ENCODE measurements around the gene FAM83B. TPM values are rescaled to one million over a fixed set of nuclear protein-coding genes. Genes with fewer than 3 reads are reported as not detected.
A peak's percentile ranks its signal among the peaks of the same experiment; 100 is the strongest.
"Not testable (repeated sequence)": the region's sequence is repeated elsewhere in the genome, so short reads cannot be mapped to it uniquely, and the experiment has no call there.

FAM83B gene
- 13.5 and 17.2 TPM in 2 replicates for total RNA-seq

- DNase-seq (ENCODE audit: low read depth), result no peak
Observed at GRCh38 chr6:54846243-54846856, at the start of gene FAM83B. FAM83B (plus strand) TSS chr6:54846771; CDS start chr6:54870247, 23,476 bp downstream.

DNA sequence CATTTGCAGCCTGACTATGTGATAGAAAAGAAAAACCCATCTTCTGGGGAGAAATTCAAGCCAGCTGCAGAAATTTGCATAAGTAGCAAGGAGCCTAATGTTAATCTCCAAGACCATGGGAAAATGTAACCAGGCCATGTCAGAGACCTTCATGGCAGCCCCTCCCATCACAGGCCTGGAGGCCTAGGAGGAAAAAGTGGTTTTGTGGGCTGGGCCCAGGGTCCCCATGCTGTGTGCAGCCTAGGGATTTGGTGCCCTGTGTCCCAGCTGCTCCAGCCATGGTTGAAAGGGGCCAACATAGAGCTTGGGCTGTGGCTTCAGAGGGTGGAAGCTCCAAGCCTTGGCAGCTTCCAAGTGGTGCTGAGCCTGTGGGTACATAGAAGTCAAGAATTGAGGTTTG, 49.7 kb upstream of the FAM83B start:
- not testable (repeated sequence) for DNase-seq (ENCODE audit: low read depth)

DNA sequence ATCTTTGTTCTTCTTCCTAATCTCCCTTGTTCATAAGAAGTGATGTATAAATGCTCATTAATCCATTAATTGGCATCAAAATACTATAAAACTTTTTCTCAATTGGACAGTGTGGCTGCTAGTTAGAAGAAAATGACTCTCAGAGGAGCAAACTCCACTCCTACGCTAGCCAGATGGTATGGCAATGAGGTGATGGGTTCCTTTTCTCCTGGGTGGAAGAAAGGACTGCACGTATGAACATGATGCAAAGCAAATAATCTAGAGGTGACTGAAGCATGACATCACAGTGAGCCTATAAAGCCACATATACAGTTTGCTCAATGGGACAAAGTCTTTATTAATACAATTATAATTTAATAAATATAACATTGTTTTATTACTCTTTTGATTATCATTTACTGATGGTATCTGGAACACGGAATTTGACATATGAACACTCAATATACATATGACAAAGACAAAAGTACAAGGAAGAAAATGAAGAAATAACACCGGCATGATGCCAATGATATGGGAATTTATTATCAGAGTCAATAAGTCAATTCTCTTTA, 46.4 kb upstream of the FAM83B start:
- DNase-seq (ENCODE audit: low read depth), result no peak

DNA sequence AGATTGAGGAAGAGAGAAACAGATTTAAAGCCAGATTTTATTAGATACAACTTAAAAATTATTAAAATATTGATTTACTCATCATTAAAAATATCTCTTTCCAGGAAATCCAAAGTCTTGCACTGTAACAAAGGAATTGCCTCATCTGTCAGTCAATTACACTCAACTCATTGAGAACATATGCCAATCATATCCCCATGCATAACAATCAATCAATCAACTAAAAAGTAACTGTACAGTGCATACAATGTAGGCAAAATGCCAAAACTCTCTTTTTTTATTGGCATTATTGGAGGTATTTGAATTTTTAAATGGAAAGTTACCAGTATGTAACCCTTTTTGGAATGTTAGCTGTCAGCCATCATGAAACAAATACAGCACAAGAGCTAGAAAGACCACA, 45.3 kb upstream of the FAM83B start:
- DNase-seq (ENCODE audit: low read depth), result no peak

DNA sequence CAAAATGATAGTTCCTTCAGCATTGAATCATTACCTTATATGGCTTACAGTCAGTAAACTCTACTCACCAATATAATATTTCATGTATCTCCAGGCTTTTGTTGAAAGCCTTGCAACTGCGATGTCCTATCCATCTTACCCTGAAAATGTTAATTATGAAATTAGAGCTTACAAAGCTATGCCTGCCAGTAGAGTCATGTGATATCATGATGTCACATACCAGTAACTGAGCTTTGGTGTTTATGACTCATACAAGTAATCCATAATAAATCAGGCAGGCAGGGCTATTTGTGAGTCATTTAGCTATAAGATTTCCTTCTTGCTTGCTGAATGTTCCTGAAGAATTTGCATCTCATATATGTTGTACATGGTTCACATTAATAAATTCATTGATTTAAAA, 44.9 kb upstream of the FAM83B start:
- peak; percentile 95 for DNase-seq (ENCODE audit: low read depth)

DNA sequence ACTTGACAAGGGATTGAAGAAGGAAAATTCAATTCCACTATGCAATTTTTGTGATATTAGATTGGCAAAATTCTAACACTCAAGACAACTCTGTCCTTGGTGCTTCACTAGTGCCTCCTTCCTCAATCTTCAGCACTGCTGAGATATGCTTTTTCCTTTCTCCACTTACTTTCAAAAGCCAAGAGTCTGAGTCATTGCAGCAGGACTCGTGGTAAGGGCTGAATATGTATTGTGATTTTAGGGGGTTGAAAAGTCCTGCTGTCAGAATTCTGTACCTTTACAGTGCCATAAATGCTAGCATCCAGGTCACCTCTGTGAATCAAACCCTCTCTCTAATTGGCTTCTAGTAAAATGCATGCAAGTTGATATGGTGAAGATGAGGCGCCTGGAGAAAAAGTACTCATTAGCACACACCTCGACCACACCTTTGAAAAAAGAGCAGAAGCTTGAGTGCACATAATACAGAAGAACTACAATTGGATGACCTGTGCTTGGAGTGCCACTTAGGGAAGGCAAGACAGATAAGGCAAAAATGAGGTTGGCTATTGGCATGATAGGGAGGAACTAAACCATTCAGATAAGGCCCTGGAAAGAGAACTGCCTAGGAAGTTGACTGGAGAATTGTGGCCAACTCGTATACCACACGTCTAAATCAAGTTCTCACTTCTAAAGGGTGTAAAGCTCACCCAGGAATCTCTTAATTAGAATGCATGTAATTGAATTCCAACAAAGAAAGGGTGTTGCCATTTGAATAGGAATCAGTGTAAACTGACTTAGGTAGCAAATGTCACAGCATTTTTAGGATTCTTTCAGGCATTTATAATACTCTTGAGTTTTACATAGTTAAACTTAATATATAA, 43.6 kb upstream of the FAM83B start:
- peak; percentile 66 for DNase-seq (ENCODE audit: low read depth)

GRCh38 chr6:54805077-54805476, 41.5 kb upstream of the FAM83B start:
- DNase-seq (ENCODE audit: low read depth), result peak; percentile 9

DNA sequence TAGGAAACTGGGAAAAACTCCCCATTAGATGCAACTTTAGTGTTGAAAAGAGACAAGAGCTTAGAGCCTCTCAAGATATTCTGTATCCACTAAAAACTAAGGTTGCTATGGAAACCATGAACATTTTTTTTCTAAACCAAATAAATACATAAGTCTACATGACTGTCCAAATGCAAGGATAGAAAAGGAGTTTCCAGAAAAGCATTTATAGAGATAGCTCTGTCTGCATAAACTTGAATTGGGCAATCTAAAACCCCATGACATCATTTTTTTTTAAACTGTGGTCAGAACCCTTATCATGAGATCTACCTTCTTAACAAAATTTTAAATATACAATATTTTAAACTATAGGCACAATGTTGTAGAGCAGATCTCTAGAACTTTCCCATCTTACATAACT, 36.4 kb upstream of the FAM83B start:
- no peak for DNase-seq (ENCODE audit: low read depth)

DNA sequence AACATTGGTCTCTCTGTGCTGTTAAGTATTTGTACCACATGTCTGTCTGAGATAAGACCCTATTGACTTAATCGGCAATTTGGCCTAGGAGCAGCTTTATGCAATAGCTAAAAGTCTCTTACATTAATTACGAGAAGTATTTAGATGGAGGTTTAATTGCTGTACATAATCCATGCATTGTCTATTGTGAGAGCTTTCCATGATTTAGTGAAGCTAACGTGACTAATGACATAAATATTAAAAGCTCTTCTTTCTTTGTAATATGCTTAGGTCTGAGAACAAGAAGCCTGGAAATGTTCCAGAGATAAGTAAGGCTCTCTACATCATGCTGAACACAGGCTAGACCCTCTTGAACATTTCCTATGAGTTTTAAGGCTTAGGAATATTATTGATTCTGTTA, 32.7 kb upstream of the FAM83B start:
- DNase-seq (ENCODE audit: low read depth), result no peak

GRCh38 chr6:54817236-54817635, 29.3 kb upstream of the FAM83B start:
- DNase-seq (ENCODE audit: low read depth), result no peak

GRCh38 chr6:54817834-54818233, 28.7 kb upstream of the FAM83B start:
- DNase-seq (ENCODE audit: low read depth), result no peak

GRCh38 chr6:54824225-54824624, 22.3 kb upstream of the FAM83B start:
- DNase-seq (ENCODE audit: low read depth), result not testable (repeated sequence)

DNA sequence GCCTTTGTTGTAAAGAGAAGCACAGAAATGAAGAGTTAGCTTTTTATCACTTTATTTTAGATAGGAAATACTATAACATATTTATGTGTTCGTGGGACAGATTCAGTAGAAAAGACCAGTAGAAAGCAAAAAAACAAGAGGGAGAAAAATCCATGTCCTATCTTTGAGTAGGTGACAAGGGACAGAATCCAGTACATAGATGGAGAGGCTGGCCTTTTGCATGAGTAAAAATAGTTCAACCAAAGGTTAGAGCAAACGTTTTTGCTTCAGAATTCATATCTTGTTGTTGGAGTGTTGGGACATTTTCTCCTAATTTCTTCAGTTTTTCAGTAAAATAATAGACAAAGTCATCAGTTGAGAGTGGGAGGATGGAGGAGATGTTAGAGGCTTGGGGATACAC, 19.6 kb upstream of the FAM83B start:
- DNase-seq (ENCODE audit: low read depth), result no peak

DNA sequence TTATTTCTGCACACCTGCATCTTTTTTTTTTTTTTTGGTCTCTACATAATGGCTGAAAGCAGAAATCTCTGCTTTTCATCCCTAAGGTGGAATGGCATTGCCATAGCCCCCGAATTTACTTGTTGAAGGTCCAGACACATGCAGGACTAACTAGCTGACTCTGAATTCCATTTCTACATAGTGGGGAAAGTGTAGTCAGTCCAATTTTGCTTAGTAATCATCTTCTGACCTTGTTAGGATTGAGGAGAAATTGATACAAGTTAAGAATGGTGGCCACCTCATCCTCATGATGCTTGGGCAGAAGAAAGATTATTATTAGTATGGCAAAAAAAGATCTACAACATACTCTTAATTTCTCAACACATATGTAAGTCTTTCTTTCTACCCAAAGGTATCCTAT, 16.4 kb upstream of the FAM83B start:
- no peak for DNase-seq (ENCODE audit: low read depth)

DNA sequence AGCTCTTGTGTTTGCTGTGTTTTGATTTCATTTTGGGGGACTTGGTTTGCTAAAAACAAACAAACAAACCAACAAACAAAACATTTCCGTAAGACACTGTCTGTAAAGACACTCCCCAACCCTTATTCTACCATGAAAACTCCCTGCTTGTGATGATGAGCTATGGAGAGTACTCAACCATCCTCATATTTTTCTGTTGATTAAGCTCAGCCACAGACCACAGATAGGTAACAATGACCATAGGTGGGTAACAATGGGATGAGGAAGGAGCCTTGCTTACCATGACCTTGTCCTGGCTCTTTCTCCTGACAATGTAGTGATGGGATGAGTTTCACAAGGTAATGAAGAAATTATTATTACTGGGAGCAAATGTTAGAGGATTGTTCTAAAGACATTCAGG, 11.4 kb upstream of the FAM83B start:
- no peak for DNase-seq (ENCODE audit: low read depth)

DNA sequence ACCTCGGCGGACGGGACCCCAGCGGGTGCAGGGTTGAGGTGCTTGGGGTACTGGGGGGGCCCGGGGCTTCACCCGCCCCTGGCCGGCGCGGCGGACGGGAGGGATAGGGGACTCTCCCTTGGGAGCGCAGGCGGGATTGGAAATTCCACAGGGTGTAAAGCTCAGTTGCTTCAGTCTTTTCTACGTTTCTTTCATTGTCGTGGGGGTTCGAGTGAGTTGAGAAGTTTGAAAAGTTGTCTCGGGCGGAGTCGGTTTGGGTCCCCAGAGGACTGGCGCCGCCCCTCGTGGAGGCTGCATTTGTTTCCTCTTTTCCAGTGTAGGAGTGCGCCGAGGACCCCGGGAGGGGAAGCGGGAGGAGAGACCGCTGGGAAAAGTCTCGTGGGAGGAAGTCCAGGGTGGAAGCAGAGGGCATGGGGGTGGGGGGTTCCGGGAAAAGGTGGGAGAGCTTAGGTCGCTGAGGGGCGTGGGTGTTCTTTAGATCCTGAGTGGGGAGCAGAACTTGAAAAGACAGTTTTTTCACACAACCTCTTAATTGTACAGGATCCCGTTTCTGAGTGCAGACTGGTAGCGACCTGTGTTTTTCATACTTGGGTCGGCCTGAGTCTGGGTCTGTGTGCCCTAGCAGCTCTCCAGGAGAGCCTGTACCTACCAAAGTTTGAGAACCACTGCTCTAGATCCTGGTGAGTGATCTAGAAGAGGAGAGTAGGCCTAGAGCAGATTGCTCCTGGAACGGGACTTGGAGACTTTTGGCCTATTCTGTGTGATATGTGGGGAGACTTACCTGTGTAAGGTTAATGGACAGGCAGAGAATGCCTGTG, 495 bp downstream of the FAM83B start:
- no peak for DNase-seq (ENCODE audit: low read depth)

- peak; percentile 93 for DNase-seq (ENCODE audit: low read depth)
Observed at GRCh38 chr6:54847799-54848597, 1.4 kb downstream of the FAM83B start.

GRCh38 chr6:54850114-54850513, 3.5 kb downstream of the FAM83B start:
- DNase-seq (ENCODE audit: low read depth), result peak; percentile 94

GRCh38 chr6:54856129-54856528, 9.6 kb downstream of the FAM83B start:
- DNase-seq (ENCODE audit: low read depth), result peak; percentile 49

GRCh38 chr6:54860132-54860531, 13.6 kb downstream of the FAM83B start:
- DNase-seq (ENCODE audit: low read depth), result no peak

- peak; percentile 96 for DNase-seq (ENCODE audit: low read depth)
Observed at GRCh38 chr6:54860739-54861138, 14.2 kb downstream of the FAM83B start.
